Kidney (tissue), 14 donors: ENCODE data around the gene MVD. TPM values are rescaled to one million over a fixed set of nuclear protein-coding genes. Genes with fewer than 3 reads are reported as not detected.

Experiments
- DNase-seq, 5 donors: peaks; one replicate each; pipeline ENCODE4 v3.0.0-alpha.2; 2013 to 2020
- FAIRE-seq: peaks from 2 replicates; lab custom pipeline; 2012; peaks lifted over from hg19 to GRCh38; lab: Jason Lieb, UNC
- H3K27ac ChIP-seq, 2 donors: one replicate each; pipeline ENCODE4 v1.7.0; 2013; ENCODE audit warnings: low read depth in 2 of 2, low read length in 2 of 2, inconsistent platforms in 1 of 2
- H3K27me3 ChIP-seq: one replicate; pipeline ENCODE4 v1.7.1; 2013; ENCODE audit warnings: low read length, inconsistent platforms; ENCODE audit not compliant: control insufficient read depth, insufficient read depth
- H3K36me3 ChIP-seq, 3 donors: one replicate each; pipeline versions ENCODE4 v1.7.0 to v1.7.1; 2013; ENCODE audit warnings: low read length in 3 of 3, control low read depth in 1 of 3, inconsistent platforms in 1 of 3; ENCODE audit not compliant: insufficient read depth in 3 of 3, control insufficient read depth in 2 of 3
- H3K4me1 ChIP-seq, 3 donors: one replicate each; pipeline versions ENCODE4 v1.7.0 to v1.7.1; 2013; ENCODE audit warnings: low read length in 3 of 3, inconsistent platforms in 1 of 3, low read depth in 1 of 3; ENCODE audit not compliant: control insufficient read depth in 2 of 3, insufficient read depth in 2 of 3
- H3K4me3 ChIP-seq, 3 donors: one replicate each; pipeline versions ENCODE4 v1.7.0 to v1.8.1; 2013; ENCODE audit warnings: low read length in 3 of 3, control low read depth in 1 of 3, inconsistent platforms in 1 of 3
- H3K9ac ChIP-seq, 3 donors: one replicate each; pipeline versions ENCODE4 v1.7.0 to v1.7.1; 2013; ENCODE audit warnings: low read length in 3 of 3, control low read depth in 1 of 3, inconsistent platforms in 1 of 3
- H3K9me3 ChIP-seq, 3 donors: one replicate each; pipeline versions ENCODE4 v1.7.0 to v1.7.1; 2013; ENCODE audit warnings: low read length in 3 of 3, control low read depth in 1 of 3, inconsistent platforms in 1 of 3; ENCODE audit not compliant: control insufficient read depth in 2 of 3, insufficient read depth in 1 of 3
- CTCF ChIP-seq: IDR thresholded peaks from 3 replicates; pipeline ENCODE4 v1.5.1; 2012; ENCODE audit warnings: mild to moderate bottlenecking, moderate library complexity, borderline replicate concordance; ENCODE audit not compliant: insufficient read depth; ENCODE audit errors: extremely low read depth
- intact Hi-C: fragments of 100-400 bp; cut with DNase I; formaldehyde crosslinking; loops from one replicate; pipeline ENCODE4 v1.11.1; 2022
- polyA plus RNA-seq: library from polyadenylated mRNA; stranded (reverse); fragments of 350-450 nt; fragmentation: Illumina TruSeq; extraction: RNeasy Lipid Tissue Mini Kit (QIAGEN cat#74804); gene quantifications from one replicate; pipeline ENCODE4 v1.2.3, GENCODE V29; 2014; ENCODE audit warnings: low read depth, low replicate concordance; ENCODE audit not compliant: insufficient read depth
- total RNA-seq: library from RNA; stranded (reverse); fragmentation: NEBNext Ultra II Directional; extraction: Animal tissue kit (Norgen Biotek cat#: 25700); gene quantifications from one replicate; pipeline ENCODE4 v1.2.1, GENCODE V29; 2021
- donor health status: control.
- donor health status: control.
- donor health status: control.
- donor health status: control.
- donor health status: control.
- donor health status: DM: yes; HTN: yes; CAD: no.
- donor health status: Normal renal cell carcinoma (clear cell type).

MVD gene
- total and polyA plus RNA-seq, 2 donors from 2014 or later = 35.4 to 48.9 TPM

GRCh38 chr16:88702371-88703210, 39.7 kb upstream of the MVD start:
- peaks cover 0 to 4% (median 3%) of the 10 kb centered on the region in 3 donors for H3K36me3 ChIP-seq
- H3K27ac ChIP-seq = peak overlapping the region in 1 of 2 donors; percentile 59
- peaks cover 0 to 40% (median 7%) of the 10 kb centered on the region in 3 donors for H3K4me1 ChIP-seq
- FAIRE-seq (no peak), DNase-seq (no peak)
- H3K27me3 ChIP-seq = no peaks in the 10 kb centered on the region
- intact Hi-C loops = no loop called here
- TF ChIP-seq CTCF = no peak
- peak overlapping the region in 1 of 3 donors; percentile 13 for H3K4me3 ChIP-seq
- no peaks in the 10 kb centered on the region for H3K9me3 ChIP-seq
- no peak overlapping the region for H3K9ac ChIP-seq

- Histone ChIP-seq H3K27ac (peak overlapping the region in 1 of 2 donors; percentile 65), H3K4me1 (peaks cover 0 to 34% (median 7%) of the 10 kb centered on the region in 3 donors), H3K9me3 (no peaks in the 10 kb centered on the region), H3K9ac (no peak overlapping the region), H3K4me3 (no peak overlapping the region), H3K36me3 (peaks cover 0 to 4% (median 3%) of the 10 kb centered on the region in 3 donors), H3K27me3 (no peaks in the 10 kb centered on the region)
- FAIRE-seq (no peak), DNase-seq (no peak)
- TF ChIP-seq CTCF = no peak
- intact Hi-C loops = no loop called here
Measured at GRCh38 chr16:88701581-88702370, 38.9 kb upstream of the MVD start.

- Histone ChIP-seq H3K4me1 (peaks cover 0 to 33% (median 7%) of the 10 kb centered on the region in 3 donors), H3K9ac (no peak overlapping the region), H3K27ac (peak overlapping the region; percentile 49 to 65), H3K9me3 (no peaks in the 10 kb centered on the region), H3K4me3 (no peak overlapping the region), H3K36me3 (peaks cover 0 to 4% (median 3%) of the 10 kb centered on the region in 3 donors), H3K27me3 (no peaks in the 10 kb centered on the region)
- no peak for TF ChIP-seq CTCF
- intact Hi-C loops = no loop called here
- DNase-seq (peak; percentile 68 to 98 (median 81)), FAIRE-seq (no peak)
Measured at GRCh38 chr16:88700636-88701482, 38.0 kb upstream of the MVD start.
